HG02623 (cell line): ENCODE measurements around the gene SKA2.
"Not testable (repeated sequence)": the region's sequence is repeated elsewhere in the genome, so short reads cannot be mapped to it uniquely, and the experiment has no call there.

Source experiments
- ATAC-seq: cut with Tn5 transposase; IDR thresholded peaks from one replicate; pipeline ENCODE4 v1.9.1; 2021; ENCODE audit warnings: moderate library complexity; ENCODE audit not compliant: unreplicated experiment

Gene SKA2

DNA sequence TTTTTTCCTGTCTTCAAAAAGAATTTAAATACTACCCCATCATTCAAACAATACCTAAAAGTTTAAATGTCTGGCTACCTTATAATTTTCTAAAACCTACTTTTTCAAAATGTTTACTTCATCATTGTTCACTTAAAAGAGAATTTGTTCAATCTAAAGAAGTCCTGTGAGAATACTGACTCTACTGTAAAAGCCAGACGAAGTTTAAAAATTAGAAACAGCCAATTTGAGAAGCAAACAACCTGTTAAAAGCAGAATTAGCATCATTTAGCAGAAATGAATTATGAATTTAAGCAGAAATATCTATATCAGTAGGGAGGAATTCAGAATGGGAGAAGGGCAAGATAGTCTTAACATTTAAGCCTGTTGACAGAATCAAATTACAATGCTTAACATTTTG lies 2.1 kb downstream of the SKA2 start:
- no peak for ATAC-seq

DNA sequence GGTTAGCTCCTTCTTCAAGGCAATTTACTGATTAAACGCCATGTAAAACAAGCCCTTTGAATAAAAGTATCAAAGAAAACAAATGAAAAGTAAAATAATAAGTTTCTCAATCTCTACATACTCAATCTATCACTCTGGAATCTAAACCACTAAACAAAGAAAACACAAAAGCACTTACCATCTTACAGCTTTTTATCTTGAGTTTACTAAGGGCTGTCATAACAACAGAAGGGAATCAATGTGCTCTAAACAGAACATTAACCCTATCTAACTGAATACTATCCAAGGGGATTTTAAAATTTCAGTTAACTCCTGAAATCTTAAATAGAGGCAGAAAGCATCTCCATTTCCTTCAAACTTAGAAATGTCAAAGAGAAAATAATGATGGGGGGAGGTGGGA lies 3.4 kb downstream of the SKA2 start:
- no peak for ATAC-seq

DNA sequence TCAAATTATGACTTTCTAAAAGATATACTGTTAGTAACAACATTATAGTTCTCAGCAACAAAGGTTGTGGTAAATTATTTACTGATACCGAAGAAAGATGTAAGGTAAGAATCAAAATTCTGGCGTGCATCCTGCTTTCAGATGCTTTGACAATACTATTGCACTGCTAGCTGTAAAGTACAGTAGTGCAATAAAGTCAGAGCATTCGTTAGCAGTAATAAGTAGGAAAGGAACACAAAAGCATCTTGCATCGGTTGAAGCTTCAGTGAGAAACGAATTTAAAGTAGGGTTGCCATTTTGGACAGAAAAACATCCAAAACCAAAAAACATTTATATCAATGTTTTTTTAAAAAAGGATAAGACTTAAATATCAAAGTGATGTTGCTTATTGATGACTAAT lies 4.0 kb downstream of the SKA2 start:
- ATAC-seq: no peak

DNA sequence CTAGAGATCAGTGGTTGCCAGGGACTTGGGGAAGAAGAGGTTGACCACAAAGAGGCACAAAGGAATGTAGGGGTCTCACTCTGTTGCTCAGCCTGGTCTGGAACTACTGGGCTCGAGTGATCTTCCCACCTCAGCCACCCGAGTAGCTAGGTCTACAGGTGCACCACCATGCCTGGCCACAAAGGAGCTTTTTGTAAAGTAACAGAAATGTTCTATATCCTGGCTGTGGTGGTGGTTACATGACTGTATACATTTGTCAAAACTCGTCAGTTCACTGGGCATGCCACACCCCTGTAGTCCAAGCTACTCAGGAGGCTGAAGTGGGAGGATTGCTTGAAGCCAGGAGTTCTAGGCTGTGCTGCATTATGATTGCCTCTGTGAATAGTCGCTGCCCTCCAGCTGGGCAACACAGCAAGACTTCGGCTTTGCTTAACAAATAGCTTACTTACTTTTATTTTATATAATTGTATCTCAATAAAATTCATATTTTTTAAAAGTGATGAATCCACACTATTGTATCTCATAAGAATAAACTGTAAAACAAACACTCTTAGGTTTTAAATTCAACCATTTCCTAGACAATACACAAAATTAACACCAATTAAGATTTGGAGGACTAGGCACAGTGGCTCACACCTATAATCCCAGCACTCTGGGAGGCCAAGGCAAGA lies 5.0 kb downstream of the SKA2 start:
- no peak for ATAC-seq

DNA sequence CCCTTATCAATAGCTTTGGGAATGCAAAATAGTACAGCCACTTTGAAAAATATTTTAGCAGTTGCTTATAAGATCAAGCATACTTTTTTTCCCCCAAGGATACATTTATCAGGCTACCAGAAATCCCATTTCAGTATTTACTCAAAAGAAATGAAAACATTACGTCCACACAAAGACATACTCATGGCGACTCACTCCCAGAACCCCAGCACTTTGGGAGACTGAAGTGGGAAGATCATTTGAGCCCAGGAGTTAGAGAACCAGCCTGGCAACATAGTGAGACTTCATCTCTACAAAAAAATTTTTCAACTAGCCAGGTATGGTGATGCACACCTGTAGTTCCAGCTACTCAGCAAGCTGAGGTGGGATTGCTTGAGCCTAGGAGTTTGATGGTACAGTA lies 5.9 kb downstream of the SKA2 start:
- no peak for ATAC-seq

DNA sequence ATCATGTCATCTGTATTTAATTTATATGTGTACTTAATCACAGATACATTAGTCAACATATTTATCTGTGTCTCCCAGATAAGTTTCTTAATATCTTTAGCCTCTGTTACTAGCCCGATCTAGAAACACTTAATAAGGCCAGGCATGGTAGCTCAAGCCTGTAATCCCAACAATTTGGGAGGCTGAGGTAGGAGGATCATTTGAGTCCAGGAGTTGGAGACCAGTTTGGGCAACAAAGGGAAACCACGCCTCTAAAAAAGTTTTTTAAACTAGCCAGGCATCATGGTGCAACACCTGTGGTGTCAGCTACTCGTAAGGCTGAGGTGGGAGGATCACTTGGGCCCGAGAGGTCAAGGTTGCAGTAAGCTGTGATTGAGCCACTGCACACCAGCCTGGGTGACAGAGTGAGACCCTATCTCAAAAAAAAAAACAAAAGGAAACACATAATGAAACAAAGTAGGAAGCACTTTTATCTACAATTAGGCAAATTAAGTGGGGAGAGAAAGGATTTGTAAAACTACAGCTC lies 9.4 kb downstream of the SKA2 start:
- ATAC-seq: no peak

DNA sequence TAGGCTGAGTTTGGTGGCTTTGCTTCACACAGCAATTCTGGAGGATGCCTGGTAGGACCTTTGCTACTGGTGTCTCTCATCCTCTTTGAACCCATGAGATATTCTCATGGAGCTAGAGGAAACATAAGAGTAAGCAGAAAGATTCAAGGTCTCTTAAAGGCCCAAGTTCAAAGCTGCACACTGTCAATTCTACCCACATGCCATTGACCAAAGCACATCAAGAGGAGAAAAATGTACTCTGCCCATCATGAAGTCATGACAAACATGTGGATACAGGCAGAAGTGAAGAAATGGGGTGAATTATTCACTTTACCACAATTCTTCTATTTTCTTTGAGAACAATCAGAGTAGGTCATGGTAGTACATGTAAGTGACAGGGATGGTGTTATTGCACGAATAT lies 13.1 kb downstream of the SKA2 start:
- ATAC-seq: no peak

DNA sequence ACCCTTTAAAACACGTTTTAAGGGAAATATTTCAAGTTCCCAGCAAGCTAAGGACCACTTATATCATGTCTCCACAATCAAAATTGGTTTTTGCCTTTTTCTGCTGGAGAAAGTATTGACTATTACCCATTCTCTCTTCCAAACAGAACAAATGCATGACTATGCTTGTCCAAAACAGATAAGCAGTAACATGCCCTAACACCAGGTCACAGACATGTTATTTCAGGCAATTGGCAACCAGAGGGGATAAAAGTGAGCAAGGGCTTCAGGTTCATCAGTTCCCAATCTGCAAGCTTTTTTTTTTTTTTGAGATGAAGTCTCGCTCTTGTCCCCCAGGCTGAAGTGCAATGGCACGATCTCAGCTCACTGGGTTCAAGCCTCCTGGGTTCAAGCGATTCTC lies 15.0 kb downstream of the SKA2 start:
- no peak for ATAC-seq

DNA sequence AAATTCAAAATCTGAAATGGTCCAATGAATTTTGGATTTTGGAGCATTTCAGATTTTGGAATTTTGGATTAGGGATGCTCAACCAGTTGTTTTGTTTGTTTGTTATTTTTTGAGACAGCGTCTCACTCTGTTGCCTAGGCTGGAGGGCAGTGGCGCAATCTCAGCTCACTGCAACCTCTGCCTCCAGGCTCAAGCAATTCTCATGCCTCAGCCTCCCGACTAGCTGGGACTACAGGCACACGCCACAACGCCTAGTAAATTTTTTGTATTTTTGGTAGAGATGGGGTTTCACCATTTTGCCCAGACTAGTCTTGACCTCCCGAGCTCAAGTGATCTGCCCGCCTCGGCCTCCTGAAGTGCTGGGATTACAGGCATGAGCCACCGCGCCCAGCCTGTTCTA lies 16.6 kb downstream of the SKA2 start:
- not testable (repeated sequence) for ATAC-seq

DNA sequence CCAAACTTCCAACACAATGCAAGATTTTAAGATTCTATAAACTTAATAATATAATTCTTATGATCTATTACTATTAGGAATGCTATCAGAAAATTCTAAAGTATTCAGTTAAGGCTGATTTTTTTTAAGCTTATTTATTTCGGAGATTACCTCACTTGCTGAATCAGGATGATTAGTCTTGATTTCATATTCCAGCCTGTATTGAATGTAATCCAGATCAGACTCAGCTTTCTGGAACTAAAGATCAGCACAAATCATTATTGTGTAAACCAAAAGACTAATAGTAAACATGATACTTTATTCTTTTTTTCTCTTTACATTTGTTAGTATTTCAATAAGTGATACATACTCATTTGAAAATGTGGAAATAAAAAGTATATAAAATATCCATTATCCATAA lies 23.9 kb downstream of the SKA2 start:
- ATAC-seq: no peak

DNA sequence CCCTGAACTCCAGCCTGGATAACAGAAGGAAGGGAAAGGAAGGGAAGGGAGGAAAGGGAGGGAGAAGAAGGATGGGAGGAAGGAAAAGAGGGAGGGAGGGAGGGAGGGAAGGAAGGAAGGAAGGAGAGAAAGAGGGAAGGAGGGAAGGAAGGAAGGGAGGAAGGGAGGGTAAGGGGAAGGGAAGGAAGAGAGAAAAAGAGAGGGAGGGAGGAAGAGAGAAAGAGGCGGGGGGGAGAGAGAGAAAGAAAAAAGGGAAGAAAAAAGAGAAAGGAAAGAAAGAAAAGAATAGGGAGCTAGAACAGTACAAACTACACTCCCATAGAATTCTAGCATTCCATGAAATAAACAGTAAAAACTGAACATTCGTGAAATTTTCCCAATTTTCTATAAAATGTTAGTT lies 25.2 kb downstream of the SKA2 start:
- ATAC-seq: no peak

DNA sequence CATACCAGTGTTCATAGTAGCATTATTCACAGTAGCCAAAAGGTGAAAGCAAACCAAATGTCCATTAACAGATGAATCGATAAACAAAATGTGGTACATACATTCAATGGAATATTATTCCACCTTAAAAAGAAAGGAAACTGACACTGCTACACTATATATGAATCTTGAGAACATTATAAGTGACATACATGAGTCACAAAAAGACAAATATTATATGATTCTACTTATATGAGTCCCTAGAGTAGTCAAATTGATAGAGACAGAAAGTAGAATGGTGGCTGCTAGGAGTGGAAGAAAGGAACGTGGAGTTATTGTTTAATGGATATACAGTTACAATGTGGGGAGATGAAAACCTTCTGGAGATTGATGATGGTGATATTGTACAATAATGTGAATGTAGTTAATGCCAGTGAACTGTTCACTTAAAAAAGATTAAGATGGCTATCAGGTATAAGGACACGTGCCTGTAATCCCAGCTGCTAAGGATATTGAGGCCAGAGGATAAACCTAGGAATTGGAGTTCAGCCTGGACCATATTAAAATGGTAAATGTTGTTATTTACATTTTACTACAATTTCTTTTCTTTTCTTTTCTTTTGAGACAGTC lies 28.1 kb downstream of the SKA2 start:
- ATAC-seq: no peak

DNA sequence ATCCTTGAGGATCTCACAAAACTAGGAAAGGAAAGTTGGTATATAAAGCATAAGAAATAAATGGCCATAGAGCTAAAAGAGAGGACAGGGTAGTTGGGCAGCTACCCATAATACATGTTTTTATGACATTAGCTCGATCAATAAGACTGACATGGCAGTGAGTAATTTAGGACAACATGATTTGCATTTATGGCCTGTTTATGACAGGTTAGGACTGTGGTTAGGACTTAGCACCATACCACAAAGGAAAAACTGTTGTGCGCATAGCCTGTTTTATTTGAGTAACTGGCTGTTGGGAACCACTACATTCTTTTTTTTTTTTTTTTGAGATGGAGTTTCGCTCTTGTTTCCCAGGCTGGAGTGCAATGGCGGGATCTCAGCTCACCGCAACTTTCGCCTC lies 30.3 kb downstream of the SKA2 start:
- ATAC-seq: no peak

DNA sequence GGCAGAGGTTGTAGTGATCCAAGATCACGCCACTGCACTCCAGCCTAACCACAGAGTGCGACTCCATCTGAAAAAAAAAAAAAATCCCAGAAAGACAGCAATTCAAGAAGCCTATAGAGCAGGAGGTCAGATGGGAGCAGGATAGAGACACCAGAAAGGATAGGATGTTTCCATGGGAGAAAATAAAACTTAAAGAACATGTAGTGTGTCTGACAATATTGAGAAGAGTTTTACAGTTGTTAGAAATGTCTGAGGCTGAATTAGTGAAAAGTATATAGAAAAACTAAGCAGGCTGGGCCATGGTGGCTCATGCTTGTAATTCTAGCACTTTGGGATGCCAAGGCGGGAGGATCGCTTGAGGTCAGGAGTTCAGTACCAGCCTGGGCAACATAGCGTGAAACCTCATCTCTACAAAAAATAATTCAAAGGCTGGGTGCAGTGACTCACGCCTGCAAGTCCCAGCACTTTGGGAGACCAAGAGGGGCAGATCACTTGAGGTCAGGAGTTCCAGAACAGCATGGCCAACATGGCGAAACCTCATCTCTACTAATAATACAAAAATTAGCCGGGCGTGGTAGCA lies 33.0 kb downstream of the SKA2 start:
- ATAC-seq: no peak

DNA sequence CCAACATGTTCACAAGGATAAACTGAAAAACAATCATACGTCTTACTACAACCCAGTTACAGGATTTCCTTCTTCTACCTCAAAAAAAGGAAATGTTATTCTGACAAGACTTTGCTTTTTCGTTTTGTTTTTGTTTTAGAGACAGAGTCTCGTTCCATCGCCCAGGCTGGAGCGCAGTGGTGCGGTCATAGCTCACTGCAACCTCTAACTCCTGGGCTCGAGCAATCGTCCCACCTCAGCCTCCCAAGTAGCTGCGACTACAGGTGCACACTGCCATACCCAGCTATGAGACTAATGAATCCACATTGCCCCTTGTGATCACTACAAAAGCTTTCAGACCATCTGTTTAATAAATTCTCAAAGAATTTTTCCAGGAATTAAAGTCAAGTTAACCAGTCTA lies 39.5 kb downstream of the SKA2 start:
- ATAC-seq: no peak

DNA sequence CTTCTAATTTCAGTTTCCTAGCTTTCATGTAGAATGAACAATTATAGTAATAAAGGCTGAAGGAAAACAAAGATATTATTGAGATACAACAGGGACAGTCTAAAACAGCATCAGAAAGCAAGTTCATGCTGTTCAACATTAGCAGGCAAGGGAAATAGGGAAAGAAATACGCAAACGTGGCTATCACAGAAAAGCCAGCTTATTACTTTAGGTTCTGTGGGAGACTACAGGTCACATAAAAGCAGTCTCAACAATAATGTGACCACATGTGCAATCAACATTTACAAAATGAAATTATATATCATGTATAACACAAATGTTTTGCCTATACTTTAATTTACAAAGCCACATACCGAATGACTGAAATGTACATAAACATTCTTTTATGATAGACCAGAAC lies 43.4 kb downstream of the SKA2 start:
- no peak for ATAC-seq

DNA sequence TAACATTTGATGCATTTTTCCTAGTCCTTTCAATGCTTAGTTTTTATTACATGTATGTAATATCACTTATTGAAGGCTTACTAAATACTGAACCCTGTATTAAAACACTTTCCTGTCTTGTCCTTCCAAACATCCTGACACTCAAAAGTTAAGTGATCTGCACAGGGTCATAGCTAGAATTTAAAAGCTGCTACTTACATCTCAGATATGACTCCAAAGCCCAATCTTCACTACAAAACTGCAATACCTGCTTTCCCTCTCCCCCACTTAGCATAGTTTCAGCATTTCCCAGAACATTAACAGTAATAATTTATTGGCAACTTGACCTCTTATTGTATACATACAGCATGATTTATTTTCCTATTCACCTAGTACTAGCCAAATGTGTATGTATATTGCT lies 44.0 kb downstream of the SKA2 start:
- no peak for ATAC-seq

DNA sequence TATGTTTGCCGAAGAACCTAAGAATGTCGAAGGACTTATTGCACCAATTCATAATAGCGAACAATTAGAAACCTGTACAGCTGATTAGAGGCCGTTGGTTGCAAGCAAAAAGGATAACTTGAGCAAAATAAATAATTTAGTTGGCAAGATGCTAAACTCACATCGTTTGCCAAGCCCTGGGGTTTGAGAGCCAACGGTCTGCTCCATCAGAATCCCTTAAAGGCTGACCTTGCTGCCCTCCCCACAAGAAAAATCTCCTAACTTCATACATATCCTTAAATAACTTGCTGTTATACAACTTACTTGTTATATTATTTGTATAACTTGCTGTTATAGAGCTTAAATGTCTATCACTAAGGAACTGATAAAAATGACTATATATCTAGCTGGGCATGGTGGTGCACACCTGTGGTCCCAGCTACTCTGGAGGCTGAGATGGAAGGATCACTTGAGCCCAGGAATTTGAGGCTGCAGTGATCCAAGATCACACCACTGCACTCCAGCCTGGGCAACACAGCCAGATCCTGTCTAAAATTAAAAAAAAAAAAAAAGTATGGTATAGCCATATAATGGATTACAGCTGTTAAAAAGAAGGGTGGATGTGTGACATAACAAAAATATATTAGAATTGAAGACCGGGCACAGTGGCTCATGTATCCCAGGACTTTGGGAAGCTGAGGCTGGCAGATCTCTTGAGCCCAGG lies 46.4 kb downstream of the SKA2 start:
- ATAC-seq: no peak

DNA sequence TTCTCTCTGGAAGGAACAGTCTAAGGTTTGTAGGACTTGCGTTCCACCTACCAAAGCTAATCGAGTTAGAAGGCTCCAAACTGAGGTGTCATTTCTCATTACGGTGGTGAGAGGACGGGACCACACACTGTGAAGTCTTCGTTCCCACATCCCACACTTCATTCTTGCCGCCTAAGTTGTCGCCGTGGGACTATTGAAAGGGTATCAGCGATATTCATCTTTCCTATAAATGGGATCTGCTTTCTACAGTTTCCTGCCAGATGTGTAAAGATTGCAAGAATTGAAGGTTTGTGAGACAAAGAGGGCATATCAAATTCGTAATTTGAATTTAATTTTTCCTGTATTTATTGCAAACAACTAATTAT lies 47.7 kb downstream of the SKA2 start:
- ATAC-seq: no peak

DNA sequence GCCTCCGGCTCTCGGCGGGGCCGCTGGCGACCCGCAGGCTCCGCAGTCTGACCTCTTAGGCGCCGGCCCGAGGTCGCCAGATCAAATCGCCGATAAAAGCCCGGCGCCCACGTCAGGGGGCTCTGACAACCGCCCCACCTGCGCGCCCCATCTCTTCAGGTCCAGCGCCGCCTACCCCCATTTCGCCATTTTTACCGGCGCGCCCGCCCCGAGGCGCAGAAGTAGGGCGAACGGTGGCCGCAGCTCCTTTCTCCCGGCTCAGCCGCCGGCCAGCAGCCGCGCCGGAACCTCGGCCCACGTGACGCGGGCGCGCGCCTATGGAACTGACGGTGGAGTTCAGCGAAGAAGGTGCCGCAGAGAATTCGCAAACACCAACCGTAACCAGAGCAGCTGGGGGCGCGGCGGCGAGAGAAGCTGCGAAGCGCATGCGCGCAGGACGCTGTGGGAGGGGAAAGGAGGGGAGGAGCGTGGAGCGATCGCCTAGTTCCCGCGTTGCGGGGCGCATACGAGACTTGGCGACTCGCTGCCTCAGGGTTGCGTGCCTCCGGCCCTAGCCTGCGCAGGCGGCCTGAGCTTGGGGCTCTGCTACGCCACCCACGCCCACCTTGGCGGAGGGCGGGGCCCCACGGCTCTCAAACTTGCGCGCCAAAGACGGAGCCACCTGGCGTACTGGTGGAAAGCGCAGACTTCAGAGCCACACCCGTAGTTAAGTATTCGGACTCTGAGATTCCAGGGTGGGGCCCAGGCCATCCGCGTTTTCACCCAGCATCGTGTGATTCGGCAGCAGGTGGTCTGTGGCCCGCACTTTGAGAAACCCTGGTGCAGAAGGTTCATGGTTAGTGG lies 48.3 kb downstream of the SKA2 start, which contains the start of gene TRIM37:
TRIM37 (minus strand) TSS at position 418 of the 843 bp plus-strand sequence. CDS start 419 bp downstream, outside the sequence.
- peak; percentile 93 for ATAC-seq
